OCI-M2 (cell line): ENCODE results near the gene DENND1B.
"Not testable (repeated sequence)": the region's sequence is repeated elsewhere in the genome, so short reads cannot be mapped to it uniquely, and the experiment has no call there.

Experiments used
- DNase-seq: peaks from one replicate; lab custom pipeline; 2025; ENCODE audit not compliant: unreplicated experiment; lab: John Stamatoyannopoulos, UW

Gene DENND1B

DNA sequence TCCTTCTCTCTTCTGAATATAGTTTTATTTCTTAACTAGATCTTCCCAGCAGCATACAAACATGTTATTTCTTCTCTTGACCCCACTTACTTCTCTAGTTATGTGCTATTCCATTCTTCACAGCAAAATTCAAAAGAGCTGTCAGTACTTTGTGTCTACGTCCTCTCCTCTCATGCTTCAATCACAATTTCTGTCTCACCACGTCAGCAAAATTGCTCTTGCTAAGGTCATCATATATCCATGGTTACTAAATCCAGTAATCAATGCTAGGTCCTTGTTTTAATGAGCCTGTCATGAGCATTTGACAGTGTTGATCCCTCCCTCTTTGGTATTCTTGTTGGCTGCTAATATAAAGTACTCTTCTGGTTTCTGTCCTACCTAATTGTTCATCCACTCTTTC is 214.2 kb downstream of the DENND1B start:
- no peak for DNase-seq

DNA sequence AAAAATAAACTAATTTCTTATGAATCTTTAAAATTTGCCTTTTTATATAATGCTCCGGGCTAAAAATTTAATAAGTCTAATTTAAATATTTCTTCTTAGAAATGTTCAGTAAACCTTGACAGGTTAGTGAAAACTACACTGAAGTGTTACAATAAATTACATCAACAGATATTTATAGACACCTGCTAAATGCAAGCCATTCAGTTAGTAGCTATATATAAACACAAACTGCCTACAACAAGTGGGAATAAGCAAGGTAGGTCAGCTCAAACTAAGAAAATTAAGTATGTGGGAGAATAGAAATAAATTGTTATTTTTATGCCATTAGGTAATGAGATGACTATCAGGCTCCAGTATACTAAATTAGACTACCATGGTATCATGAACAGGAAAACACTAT is 215.6 kb downstream of the DENND1B start:
- DNase-seq: no peak

DNA sequence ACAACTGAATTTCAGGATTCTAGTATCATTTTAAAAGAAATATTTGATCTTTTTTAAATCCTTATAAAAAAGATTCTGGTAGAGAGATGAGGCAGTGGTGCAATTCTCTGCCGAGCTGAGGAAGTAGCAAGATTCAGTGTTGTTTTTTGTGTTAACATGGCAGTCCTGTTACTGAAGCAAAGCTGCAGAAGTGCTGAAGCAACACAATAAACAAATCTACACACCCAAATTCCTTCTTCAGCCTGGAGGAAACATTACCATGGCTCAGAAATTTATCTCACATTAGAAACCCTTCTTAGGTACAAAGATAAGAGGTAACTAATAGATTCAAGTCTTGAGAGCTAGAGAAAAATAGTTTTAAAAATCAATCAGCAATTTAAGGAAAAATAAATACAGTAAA is 216.0 kb downstream of the DENND1B start:
- DNase-seq: no peak

DNA sequence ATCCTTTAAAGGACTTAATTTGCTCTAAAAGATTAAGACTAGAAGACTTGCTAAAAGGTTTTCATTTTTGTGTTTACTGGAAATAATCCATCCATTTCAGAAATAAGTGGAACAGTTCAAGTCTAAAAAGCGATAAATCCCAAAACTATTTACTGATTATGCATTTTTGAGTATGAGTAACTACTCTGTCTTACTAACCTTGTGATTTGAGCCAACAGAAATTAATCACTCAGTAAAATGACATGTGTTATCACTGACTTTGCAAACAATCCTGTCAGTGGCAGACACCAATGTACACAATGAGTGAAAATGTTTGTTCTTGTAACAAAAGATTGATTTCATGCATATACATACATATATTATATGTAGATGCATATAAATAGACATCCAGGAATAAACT is 218.0 kb downstream of the DENND1B start:
- DNase-seq: no peak

DNA sequence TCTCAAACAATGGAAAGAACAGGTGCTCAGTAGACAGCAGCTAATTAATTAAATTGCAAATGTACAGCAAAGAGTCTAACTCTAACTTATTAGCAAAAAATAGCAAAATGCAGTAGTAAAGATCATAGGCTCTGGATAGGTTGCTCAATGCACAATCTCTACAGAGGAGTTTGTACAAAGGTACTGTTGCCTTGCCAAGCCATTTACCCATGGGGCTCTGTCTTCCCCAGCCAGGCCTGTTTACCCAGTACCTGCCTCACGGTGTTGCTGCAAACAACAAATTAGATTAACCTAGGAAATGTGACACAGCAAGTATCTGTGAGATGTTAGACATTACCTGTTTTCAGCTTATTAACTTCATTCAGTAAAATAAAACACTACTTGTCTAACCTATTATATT is 222.0 kb downstream of the DENND1B start:
- no peak for DNase-seq

DNA sequence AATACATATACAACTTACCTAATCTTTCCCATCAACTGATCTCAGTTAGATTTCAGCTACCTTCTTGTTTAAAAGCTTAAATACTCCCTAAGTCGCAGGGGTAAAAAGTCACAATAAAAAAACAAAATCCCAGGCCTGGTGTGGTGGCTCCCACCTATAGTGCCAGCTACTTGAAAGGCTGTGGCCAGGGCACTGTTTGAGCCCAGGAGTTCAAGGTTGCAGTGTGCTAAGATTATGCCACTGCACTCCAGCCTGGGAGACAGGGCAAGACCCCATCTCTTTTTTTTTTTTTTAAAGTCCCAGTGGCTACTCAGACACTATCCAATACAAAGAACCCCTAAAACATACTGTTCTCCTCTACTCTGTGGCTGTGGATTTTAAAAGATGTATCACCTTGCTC is 228.3 kb downstream of the DENND1B start:
- DNase-seq: no peak

DNA sequence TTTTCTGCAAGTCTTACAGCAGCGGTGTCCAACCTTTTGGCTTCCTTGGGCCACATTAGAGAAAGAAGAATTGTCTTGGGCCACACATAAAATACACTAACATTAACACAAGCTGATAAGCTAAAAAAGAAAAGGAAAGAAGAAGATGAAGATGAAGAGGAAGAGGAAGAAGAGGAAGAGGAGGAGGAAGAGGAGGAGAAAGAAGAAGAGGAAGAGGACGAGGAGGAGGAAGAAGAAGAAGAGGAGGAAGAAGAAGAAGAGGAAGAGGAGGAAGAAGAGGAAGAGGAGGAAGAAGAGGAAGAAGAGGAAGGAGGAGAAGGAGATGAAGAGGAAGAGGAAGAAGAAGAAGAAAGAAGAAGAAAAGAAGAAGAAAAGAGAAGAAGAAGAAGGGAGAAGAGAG is 230.7 kb downstream of the DENND1B start:
- DNase-seq: no peak

DNA sequence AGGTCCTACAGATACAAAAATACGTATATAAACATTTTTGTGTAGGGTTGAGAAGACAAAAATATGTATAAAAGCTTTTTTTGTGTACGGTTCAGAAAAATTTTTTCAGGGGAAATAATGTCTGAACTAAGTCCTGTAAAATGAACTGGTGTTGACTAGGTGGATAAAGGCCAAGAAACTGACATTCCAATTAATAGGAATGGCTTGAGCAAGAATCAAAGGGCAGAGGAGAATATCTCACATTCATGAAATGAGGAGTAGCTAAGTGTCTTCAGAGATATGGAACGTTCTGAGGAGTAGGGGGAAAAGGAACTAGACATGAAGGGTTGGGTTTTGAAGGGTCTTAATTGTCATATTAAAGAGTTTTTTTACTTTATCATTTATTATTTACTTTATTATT is 231.2 kb downstream of the DENND1B start:
- no peak for DNase-seq

DNA sequence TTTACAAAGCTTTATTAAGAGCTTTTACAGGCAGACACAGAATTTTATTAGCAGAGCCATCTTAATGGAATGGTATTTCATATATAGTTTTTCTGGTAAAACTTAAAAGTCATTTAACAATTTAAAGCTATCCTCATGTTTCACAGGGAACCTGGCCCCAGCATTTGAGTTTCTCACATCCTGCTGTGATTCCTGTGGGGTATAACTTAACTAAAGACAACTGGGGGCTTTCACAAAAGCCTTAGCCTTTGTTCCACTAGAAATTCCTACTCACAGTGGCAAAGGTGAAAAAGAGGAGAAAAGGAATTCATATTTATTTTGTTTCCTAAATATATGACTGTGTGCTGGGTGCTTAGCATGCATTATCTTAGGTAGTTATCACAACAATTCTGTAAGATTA is 233.9 kb downstream of the DENND1B start:
- DNase-seq: no peak

DNA sequence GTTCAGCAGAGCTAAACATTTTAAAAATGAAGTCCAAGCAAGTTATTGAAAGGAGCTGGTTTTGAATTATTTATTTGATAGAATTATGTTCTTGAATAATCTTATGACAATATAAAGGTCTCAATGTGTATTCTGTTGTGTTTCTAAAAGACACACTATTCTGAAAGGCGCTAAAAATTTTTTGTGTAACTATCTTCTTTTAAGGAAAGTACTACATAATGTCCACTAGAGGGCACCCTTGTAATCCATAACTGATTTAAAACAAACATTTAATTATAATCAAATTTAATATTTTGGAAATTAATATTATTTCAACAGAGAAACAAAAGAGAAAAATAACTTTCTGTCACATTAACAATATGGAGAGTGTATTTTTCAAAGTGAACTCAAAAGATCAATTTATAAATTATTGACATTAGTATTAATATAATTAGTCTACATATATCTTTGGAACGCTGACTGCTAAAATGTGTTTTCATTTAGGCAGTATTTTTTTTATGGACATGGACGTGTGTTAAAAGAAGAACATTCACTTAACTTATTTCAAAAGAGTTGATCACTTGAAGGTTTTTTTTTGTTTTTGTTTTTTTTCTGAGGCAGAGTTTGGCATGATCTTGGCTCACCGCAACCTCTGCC is 248.4 kb downstream of the DENND1B start:
- DNase-seq: no peak

DNA sequence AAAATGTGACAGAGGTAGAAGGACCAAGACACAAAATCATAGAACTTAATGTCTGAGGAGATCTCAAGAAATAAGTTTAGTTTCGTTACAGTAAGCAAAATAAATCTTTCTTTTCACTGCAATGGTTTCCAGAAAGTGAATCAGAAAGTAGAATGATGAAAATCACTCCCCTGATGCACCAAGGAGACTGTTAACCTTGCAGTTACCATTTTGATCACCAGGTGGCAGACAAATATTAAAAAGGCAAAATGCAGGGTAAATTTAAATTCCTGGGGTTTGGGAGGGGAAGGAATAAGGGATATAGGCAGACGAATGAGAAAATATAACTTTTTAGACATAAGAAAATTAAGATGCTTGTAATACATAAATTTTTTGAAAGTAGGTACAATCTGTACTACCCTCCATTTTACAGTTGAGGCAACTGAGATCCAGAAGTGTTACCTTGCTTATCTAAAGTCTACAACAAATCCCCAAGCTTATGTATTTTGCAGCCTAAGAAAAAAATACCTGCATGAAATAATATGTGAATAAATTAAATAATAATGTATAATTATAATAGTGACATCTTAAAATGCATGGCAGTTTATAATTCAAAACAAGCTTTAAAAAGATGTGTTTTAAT is 254.1 kb downstream of the DENND1B start:
- DNase-seq: no peak

DNA sequence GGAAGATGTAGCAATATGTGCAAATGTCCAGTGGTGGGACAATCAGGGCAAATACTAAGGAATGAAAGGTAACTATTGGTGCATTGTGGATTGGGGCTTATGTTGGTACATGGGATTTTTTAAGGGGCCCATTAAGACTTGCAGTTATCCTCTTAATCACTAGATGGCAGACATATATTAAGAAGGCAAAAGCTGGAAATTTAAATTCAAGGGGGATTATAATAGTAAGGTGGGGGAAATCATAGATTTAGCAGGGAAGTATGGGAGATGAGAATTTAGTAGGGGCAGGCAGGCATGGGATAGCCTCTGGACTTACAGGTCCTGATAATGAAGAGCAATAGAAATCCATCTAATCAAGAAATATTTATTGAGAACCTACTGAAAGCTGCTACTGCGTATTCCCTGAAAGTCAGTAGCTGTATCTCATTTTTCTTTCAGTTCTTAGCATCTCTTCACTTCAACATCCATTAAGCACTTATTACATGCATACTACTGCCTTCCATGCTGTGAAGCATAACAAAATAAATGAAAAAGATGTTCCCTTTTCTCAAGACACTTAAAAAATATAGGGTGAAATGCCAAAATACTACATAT is 255.4 kb downstream of the DENND1B start:
- DNase-seq: no peak

DNA sequence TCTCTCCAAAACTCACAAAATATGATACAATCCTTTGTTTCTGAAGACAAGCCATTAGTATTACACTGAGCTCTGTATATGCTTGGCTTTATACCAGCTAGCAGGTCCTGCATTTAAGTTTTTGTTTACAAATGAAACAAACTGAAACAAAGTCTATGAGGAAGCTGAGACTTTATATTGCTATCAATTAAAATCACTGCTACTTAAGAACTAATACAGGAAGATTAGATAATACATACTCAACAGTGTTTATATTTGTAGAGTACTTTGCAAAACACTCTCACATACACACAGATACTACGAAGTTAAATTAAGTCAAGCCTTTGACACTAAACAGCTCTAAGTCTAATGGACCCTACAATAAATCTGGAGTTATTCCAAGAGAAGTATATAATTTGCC is 259.9 kb downstream of the DENND1B start:
- DNase-seq: no peak

DNA sequence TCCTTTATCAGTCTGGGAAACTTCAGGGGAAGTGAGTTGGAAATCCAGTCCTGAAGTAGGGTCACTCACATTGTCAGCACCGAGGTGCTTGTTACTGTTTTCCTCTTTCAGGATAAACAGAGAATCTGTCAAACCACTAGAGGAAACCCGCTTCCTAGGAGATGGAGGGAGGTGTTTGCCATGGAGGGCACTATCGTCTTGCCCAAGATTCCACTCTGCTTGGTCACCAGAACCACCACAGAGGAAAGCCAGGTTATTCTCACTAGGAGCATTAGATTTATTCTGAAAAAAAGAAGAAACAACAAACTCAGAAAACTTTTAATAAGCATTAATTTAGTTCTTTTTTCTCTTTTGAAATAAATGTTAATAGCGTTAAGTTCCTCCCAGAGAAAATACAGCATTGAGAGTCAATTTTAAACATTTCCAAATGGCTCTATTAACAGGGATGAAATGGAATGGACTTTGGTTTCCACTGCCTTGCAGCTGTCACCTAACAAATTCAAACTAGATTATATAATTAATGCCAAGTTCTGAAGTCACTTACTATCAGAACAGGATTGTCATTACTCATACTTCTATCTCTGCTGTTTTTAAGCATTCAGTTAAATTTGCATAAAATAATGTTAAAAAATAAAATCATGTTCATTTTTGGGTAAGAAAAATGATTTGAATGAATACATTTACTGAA is 264.4 kb downstream of the DENND1B start:
- DNase-seq: no peak

DNA sequence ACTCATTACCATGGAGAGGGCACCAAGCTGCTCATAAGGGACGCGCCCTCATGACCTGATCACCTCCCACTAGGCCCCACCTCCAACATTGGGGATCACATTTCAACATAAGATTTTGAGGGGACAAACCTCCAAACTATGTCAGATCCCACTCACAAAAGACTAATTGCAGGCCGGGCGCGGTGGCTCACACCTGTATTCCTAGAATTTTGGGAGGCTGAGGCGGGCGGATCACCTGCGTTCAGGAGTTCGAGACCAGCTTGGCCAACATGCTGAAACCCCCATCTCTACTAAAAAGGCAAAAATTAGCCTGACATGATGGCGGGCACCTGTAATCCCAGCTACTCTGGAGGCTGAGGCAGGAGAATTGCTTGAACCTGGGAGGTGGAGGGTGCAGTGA is 278.6 kb downstream of the DENND1B start:
- no peak for DNase-seq

DNA sequence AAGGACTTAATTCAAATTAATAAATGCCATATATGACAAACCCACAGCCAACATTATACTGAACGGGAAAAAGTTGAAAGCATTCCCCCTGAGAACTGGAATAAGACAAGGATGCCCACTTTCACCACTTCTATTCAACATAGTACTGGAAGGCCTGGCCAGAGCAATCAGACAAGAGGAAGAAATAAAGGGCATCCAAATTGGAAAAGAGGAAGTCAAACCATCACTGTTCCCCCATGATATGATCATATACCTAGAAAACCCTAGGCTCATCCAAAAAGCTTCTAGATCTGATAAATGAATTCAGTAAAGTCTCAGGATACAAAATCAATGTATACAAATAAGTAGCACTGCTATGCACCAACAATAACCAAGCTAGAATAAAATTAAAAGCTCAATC is 283.8 kb downstream of the DENND1B start:
- DNase-seq: not testable (repeated sequence)

DNA sequence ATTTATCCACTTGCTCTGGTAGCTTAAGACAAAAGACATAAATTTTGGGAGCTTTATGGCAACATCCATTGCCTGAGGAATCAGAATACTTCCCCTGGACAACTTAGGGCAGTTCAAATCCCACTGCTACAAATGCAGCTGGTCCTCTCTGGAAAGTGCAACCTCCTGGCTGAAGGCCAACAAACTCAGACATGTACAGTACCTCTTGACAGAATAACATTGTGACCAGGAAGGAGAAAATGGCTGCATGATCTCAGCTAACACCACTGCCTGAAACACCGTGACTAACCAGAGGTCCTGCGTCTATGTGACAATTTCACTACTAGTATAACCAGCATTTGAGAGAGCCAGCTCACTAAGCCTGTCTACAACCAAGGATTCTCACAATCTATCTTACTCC is 288.3 kb downstream of the DENND1B start:
- DNase-seq: no peak

DNA sequence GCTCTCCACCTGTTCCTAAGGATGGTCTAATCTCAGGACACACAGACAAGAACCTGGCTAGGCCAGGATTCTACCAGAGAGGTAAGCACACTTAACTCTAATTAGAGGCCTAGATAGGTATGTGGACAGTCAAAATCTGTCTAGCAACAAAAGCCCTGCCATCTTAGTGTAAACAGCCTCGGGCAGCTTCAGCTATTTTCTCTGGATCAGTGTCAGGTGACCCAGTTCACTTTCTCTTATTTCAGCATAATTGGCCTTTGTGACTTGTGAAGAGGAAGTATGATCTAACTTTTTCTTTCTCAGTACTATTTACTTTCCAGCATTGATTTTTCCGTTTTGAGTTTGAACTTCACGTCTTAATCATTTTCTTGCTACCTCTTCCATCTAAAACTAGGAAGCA is 289.5 kb downstream of the DENND1B start:
- DNase-seq: no peak

DNA sequence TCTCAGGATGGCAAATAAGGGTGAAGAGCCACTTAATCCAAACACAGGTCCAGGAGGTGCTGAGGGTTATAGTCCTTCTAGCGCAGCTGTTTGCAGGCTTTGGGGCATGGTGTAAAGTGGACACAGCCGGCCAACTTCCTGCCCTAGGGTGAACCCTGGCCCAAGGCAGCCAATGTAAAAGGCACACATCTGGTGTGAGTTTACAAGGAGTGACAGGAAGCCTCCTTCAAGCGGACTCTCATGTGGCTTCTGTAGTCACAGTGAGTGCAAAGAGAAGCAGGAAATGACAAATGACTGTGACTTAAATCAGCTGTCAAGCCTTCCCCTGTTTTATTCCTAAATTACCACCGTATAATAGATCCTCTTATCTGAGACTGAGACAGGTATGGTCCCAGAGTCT is 294.2 kb downstream of the DENND1B start:
- DNase-seq: no peak

DNA sequence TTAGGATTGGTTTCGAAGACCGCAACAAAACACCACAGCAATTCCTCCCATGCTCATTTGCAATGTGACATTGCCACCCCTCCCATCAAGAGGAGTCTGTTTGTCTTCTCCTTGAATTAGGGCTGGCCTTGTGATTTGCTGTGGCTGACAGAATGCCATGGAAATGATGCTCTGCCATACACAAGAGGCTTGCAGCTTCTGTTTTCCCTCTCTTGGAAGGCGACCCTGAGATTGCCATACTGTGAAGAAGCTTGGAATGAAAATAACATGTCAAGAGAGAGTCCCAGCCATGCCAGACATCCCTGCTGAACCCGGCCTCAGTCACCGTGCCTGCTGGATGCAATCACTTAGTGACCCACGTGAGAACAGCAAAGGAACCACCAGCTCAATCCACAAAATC is 294.8 kb downstream of the DENND1B start:
- no peak for DNase-seq

DNA sequence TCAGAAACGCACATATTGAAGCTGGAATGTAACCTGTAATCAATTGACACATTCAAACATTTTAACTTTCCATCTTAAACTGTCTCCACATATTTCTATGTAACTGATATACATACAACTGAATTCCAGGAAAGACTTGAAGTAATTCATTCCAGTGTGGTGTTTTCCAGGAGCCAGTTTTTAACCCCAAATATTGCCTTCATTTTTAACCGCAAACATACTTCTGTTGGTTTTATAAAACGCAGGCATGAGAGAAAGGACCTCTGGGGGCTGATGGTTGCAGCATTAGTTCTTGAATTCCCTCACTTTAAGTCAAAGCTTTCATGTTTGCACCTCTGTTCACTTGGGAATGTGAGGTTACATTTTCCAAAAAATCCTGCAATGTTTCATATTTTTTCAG is 303.1 kb downstream of the DENND1B start:
- DNase-seq: no peak

DNA sequence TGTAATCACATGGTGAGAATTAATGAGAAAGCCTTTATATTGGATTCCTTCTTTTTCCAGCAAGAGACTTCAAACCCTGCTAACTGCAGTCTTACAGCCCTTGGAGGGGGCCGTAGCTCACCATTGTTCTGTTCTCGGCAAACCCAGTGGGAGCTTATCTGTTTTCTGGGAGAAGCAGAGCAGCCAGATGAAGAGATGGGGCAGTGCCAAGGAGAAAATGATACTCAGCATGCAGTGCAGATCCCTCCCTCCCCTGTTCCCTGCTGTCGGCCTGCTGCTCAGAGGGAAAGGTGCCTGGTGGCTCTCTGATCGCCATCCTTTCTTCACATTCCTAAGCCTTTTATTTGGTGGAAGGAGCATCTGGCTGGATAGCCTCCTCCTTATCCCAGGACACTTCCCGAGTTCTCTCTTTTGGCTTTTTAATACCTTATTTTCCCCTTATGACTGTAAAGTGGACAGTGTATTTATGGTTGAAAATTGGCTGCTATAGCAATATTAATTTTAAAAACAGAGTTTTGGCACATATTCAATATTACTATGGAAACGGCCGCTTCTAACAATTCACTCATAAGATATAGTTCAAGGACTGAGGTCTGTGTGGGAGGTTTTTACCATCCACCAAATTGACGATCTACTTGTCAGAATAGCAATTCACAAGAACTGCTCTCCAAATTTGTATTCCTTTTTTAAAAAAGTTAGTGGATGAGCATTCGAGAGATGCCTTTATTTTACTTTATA is 303.9 kb downstream of the DENND1B start:
- DNase-seq: no peak
